ENCODE measurements around the gene VPS16. TPM values are rescaled to one million over a fixed set of nuclear protein-coding genes. Genes with fewer than 3 reads are reported as not detected.

VPS16 gene
- total and polyA plus RNA-seq, 2 of the 13 experiments (the other 11 are each of a cell fraction or from before 2014, with no cell fraction given) = 34.2 to 35.4 TPM

DNA sequence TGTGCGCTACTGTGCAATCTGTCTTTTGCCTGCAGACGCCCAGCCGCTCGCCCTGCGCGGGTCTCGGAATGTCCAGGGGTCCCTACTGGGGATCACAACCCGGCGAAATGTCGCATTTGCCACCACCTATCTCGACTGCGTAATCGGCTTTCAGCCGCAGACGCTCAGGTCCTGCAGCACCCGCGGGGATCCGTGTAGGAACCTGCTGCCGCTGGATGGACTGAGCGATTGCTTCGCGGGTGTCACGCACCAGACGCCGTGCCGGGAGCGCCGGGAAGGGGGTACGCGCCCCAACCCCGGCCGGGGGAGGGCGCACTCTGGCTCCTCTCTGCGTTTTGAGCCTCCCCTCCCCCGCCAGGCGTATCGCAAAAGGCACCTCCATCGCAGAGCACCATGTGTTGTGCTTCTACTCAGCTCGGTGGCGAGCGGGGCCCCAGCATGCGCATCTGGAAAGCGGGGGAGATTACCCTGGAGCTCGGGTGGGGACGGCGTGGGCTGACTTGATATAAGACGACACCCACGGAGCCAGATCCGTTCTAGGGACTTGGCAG lies 32.0 kb downstream of the VPS16 start (continued):
- TF ChIP-seq, protein P1, sequence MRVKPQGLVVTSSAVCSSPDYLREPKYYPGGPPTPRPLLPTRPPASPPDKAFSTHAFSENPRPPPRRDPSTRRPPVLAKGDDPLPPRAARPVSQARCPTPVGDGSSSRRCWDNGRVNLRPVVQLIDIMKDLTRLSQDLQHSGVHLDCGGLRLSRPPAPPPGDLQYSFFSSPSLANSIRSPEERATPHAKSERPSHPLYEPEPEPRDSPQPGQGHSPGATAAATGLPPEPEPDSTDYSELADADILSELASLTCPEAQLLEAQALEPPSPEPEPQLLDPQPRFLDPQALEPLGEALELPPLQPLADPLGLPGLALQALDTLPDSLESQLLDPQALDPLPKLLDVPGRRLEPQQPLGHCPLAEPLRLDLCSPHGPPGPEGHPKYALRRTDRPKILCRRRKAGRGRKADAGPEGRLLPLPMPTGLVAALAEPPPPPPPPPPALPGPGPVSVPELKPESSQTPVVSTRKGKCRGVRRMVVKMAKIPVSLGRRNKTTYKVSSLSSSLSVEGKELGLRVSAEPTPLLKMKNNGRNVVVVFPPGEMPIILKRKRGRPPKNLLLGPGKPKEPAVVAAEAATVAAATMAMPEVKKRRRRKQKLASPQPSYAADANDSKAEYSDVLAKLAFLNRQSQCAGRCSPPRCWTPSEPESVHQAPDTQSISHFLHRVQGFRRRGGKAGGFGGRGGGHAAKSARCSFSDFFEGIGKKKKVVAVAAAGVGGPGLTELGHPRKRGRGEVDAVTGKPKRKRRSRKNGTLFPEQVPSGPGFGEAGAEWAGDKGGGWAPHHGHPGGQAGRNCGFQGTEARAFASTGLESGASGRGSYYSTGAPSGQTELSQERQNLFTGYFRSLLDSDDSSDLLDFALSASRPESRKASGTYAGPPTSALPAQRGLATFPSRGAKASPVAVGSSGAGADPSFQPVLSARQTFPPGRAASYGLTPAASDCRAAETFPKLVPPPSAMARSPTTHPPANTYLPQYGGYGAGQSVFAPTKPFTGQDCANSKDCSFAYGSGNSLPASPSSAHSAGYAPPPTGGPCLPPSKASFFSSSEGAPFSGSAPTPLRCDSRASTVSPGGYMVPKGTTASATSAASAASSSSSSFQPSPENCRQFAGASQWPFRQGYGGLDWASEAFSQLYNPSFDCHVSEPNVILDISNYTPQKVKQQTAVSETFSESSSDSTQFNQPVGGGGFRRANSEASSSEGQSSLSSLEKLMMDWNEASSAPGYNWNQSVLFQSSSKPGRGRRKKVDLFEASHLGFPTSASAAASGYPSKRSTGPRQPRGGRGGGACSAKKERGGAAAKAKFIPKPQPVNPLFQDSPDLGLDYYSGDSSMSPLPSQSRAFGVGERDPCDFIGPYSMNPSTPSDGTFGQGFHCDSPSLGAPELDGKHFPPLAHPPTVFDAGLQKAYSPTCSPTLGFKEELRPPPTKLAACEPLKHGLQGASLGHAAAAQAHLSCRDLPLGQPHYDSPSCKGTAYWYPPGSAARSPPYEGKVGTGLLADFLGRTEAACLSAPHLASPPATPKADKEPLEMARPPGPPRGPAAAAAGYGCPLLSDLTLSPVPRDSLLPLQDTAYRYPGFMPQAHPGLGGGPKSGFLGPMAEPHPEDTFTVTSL (CRISPR knock-in tag; IDR thresholded peaks at IDR 0.05; ENCODE audit: borderline replicate concordance) = no peak
- TF ChIP-seq, protein P2, sequence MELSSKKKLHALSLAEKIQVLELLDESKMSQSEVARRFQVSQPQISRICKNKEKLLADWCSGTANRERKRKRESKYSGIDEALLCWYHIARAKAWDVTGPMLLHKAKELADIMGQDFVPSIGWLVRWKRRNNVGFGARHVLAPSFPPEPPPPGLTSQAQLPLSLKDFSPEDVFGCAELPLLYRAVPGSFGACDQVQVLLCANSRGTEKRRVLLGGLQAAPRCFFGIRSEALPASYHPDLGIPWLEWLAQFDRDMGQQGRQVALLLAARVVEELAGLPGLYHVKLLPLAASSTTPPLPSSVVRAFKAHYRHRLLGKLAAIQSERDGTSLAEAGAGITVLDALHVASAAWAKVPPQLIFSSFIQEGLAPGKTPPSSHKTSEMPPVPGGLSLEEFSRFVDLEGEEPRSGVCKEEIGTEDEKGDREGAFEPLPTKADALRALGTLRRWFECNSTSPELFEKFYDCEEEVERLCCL (CRISPR knock-in tag; IDR thresholded peaks at IDR 0.05; ENCODE audit: borderline replicate concordance) = peak; percentile 80; the same call in 1 of the 2 replicates
- 0 out of 2 replicates have a peak, but pooled peaks have one; percentile 48 for TF ChIP-seq PHF20 (CRISPR knock-in tag; IDR thresholded peaks at IDR 0.05)
- TF ChIP-seq, protein P3, sequence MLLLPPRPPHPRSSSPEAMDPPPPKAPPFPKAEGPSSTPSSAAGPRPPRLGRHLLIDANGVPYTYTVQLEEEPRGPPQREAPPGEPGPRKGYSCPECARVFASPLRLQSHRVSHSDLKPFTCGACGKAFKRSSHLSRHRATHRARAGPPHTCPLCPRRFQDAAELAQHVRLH (CRISPR knock-in tag; IDR thresholded peaks at IDR 0.05; ENCODE audit: borderline replicate concordance, low read depth) = peak; percentile 70
- TF ChIP-seq, protein P4, sequence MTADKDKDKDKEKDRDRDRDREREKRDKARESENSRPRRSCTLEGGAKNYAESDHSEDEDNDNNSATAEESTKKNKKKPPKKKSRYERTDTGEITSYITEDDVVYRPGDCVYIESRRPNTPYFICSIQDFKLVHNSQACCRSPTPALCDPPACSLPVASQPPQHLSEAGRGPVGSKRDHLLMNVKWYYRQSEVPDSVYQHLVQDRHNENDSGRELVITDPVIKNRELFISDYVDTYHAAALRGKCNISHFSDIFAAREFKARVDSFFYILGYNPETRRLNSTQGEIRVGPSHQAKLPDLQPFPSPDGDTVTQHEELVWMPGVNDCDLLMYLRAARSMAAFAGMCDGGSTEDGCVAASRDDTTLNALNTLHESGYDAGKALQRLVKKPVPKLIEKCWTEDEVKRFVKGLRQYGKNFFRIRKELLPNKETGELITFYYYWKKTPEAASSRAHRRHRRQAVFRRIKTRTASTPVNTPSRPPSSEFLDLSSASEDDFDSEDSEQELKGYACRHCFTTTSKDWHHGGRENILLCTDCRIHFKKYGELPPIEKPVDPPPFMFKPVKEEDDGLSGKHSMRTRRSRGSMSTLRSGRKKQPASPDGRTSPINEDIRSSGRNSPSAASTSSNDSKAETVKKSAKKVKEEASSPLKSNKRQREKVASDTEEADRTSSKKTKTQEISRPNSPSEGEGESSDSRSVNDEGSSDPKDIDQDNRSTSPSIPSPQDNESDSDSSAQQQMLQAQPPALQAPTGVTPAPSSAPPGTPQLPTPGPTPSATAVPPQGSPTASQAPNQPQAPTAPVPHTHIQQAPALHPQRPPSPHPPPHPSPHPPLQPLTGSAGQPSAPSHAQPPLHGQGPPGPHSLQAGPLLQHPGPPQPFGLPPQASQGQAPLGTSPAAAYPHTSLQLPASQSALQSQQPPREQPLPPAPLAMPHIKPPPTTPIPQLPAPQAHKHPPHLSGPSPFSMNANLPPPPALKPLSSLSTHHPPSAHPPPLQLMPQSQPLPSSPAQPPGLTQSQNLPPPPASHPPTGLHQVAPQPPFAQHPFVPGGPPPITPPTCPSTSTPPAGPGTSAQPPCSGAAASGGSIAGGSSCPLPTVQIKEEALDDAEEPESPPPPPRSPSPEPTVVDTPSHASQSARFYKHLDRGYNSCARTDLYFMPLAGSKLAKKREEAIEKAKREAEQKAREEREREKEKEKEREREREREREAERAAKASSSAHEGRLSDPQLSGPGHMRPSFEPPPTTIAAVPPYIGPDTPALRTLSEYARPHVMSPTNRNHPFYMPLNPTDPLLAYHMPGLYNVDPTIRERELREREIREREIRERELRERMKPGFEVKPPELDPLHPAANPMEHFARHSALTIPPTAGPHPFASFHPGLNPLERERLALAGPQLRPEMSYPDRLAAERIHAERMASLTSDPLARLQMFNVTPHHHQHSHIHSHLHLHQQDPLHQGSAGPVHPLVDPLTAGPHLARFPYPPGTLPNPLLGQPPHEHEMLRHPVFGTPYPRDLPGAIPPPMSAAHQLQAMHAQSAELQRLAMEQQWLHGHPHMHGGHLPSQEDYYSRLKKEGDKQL (CRISPR knock-in tag; IDR thresholded peaks at IDR 0.05; ENCODE audit: low read depth) = no peak; the same call in 1 of the 2 replicates
- TF ChIP-seq ZNF879 (CRISPR knock-in tag; IDR thresholded peaks at IDR 0.05) = no peak
- no peak for TF ChIP-seq THAP11 (CRISPR knock-in tag; IDR thresholded peaks at IDR 0.05)
- TF ChIP-seq, protein P5, sequence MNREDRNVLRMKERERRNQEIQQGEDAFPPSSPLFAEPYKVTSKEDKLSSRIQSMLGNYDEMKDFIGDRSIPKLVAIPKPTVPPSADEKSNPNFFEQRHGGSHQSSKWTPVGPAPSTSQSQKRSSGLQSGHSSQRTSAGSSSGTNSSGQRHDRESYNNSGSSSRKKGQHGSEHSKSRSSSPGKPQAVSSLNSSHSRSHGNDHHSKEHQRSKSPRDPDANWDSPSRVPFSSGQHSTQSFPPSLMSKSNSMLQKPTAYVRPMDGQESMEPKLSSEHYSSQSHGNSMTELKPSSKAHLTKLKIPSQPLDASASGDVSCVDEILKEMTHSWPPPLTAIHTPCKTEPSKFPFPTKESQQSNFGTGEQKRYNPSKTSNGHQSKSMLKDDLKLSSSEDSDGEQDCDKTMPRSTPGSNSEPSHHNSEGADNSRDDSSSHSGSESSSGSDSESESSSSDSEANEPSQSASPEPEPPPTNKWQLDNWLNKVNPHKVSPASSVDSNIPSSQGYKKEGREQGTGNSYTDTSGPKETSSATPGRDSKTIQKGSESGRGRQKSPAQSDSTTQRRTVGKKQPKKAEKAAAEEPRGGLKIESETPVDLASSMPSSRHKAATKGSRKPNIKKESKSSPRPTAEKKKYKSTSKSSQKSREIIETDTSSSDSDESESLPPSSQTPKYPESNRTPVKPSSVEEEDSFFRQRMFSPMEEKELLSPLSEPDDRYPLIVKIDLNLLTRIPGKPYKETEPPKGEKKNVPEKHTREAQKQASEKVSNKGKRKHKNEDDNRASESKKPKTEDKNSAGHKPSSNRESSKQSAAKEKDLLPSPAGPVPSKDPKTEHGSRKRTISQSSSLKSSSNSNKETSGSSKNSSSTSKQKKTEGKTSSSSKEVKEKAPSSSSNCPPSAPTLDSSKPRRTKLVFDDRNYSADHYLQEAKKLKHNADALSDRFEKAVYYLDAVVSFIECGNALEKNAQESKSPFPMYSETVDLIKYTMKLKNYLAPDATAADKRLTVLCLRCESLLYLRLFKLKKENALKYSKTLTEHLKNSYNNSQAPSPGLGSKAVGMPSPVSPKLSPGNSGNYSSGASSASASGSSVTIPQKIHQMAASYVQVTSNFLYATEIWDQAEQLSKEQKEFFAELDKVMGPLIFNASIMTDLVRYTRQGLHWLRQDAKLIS (CRISPR knock-in tag; IDR thresholded peaks at IDR 0.05) = no peak
- TF ChIP-seq MXI1 (IDR thresholded peaks at IDR 0.05; ENCODE audit: borderline replicate concordance, low read depth, low read length) = peak; percentile 71; the same call in 1 of the 3 replicates
- TF ChIP-seq RFX5 (IDR thresholded peaks at IDR 0.05; ENCODE audit: low read depth, low read length) = no peak
- TF ChIP-seq ZNF660 (CRISPR knock-in tag; IDR thresholded peaks at IDR 0.05; ENCODE audit: borderline replicate concordance, low read depth) = no peak
- TF ChIP-seq TOPORS (CRISPR knock-in tag; IDR thresholded peaks at IDR 0.05) = 0 out of 2 replicates have a peak, but pooled peaks have one; percentile 80

Measured in HepG2 (cell line).